Measurements from ENCODE around the gene TJP3.

GRCh38 chr19:3682741-3683404, 25.3 kb upstream of the TJP3 start:
- TF ChIP-seq MAX (IDR thresholded peaks at IDR 0.05) (no peak), CREB1 (IDR thresholded peaks at IDR 0.05; ENCODE audit: low read depth) (no peak)
